ENCODE data around the gene ZFAND2B. TPM values are rescaled to one million over a fixed set of nuclear protein-coding genes. Genes with fewer than 3 reads are reported as not detected.

The ZFAND2B gene
- total RNA-seq, 1 experiment from 2014 or later: 61.0 TPM

DNA sequence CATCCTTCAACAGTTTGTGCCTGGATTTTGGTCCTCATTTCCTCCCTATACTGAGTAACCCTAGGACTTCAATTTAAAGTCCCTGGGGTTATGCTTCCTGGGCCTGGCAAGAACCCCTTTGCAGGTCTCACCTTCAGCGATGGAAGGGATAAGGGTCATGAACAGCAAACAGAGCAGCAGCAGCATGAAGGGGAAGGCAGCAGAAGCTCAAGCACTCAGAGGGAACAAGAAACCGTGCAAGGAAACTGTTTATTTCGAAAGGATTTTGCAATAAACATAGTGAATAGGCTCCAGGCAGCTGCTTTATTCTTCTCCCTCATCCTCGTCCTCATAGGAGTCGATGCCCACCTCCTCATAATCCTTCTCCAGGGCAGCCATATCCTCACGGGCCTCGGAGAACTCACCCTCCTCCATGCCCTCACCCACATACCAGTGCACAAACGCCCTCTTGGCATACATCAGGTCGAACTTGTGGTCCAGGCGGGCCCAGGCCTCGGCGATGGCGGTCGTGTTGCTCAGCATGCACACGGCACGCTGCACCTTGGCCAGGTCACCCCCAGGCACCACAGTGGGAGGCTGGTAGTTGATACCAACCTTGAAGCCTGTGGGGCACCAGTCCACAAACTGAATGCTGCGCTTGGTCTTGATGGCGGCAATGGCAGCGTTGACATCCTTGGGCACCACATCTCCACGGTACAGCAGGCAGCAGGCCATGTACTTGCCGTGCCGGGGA lies 43.6 kb downstream of the ZFAND2B start:
- Mint-ChIP-seq H3K9me3 (ENCODE audit: unreplicated experiment) (no peaks in the 10 kb centered on the region), H3K27me3 (ENCODE audit: insufficient read depth, unreplicated experiment) (no peaks in the 10 kb centered on the region), H3K4me3 (ENCODE audit: unreplicated experiment) (peak overlapping the region; percentile 64), H3K36me3 (ENCODE audit: insufficient read depth, unreplicated experiment) (peaks cover 64% of the 10 kb centered on the region), H3K4me1 (ENCODE audit: insufficient read depth, unreplicated experiment) (peaks cover 42% of the 10 kb centered on the region), H3K27ac (ENCODE audit: low read depth, unreplicated experiment) (peak overlapping the region; percentile 86)
- TF ChIP-seq, protein P1, sequence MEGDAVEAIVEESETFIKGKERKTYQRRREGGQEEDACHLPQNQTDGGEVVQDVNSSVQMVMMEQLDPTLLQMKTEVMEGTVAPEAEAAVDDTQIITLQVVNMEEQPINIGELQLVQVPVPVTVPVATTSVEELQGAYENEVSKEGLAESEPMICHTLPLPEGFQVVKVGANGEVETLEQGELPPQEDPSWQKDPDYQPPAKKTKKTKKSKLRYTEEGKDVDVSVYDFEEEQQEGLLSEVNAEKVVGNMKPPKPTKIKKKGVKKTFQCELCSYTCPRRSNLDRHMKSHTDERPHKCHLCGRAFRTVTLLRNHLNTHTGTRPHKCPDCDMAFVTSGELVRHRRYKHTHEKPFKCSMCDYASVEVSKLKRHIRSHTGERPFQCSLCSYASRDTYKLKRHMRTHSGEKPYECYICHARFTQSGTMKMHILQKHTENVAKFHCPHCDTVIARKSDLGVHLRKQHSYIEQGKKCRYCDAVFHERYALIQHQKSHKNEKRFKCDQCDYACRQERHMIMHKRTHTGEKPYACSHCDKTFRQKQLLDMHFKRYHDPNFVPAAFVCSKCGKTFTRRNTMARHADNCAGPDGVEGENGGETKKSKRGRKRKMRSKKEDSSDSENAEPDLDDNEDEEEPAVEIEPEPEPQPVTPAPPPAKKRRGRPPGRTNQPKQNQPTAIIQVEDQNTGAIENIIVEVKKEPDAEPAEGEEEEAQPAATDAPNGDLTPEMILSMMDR (IDR thresholded peaks at IDR 0.05; ENCODE audit: unreplicated experiment): no peak
- POLR2A ChIA-PET: interaction anchor here (0.5 to 14.1 kb wide), 18 partner anchors 10 to 1031 kb away, joined by 3 to 401 read pairs (median 6); partner anchors contain the start of genes ABCB6, ANKZF1, ATG9A and CNPPD1
- DNase-seq (ENCODE audit: unreplicated experiment): no peak
- intact Hi-C loops (cut with micrococcal nuclease): no loop called here
- CTCF ChIA-PET: interaction anchor here (1.0 to 10.3 kb wide), 9 partner anchors 12 to 90 kb away, joined by 3 to 123 read pairs (median 4); partner anchors contain the start of genes ANKZF1, ATG9A, CNPPD1 and DNAJB2
- BruUV-seq (replicated peaks): no TSS peak

- BruUV-seq (replicated peaks): no TSS peak
- intact Hi-C loops (cut with micrococcal nuclease): loop anchor here (2.0 kb wide), 2 partner anchors 33 to 75 kb away; partner anchors contain the start of genes ABCB6 and CNPPD1
- ChIA-PET POLR2A (interaction anchor here (0.9 to 14.1 kb wide), 10 partner anchors 18 to 75 kb away, joined by 3 to 401 read pairs (median 24); partner anchors contain the start of genes ABCB6, ANKZF1, ATG9A and CNPPD1), CTCF (interaction anchor here (0.6 to 10.3 kb wide), 8 partner anchors 22 to 81 kb away, joined by 3 to 123 read pairs (median 4); no protein-coding TSS in a partner anchor)
- peak overlapping the region; percentile 51 for H3K27ac Mint-ChIP-seq (ENCODE audit: low read depth, unreplicated experiment)
- H3K4me3 Mint-ChIP-seq (ENCODE audit: unreplicated experiment): peak overlapping the region; percentile 91
- no peaks in the 10 kb centered on the region for H3K9me3 Mint-ChIP-seq (ENCODE audit: unreplicated experiment)
- peaks cover 42% of the 10 kb centered on the region for H3K4me1 Mint-ChIP-seq (ENCODE audit: insufficient read depth, unreplicated experiment)
- TF ChIP-seq, protein P1 (IDR thresholded peaks at IDR 0.05; ENCODE audit: unreplicated experiment): no peak
- H3K27me3 Mint-ChIP-seq (ENCODE audit: insufficient read depth, unreplicated experiment): no peaks in the 10 kb centered on the region
- peaks cover 56% of the 10 kb centered on the region for H3K36me3 Mint-ChIP-seq (ENCODE audit: insufficient read depth, unreplicated experiment)
- DNase-seq (ENCODE audit: unreplicated experiment): no peak
Measured at GRCh38 chr2:219251656-219252055, 45.1 kb downstream of the ZFAND2B start.

DNA sequence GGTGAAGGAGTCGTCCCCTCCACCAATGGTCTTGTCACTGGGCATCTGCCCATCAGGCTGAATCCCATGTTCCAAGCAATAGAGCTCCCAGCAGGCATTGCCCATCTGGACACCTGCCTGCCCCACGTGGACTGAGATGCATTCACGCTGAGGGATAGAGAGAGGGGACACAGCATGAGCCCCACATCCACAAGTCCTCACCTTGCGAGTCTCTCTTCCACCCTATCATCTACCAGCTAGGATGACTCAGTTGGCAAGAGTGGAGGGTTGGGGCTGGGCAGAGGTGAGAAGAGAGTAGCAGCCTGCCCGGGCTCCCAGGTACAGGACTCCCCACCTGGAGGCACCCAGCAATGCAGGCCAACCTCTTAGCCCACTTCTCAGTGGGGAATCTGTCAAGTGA lies 45.5 kb downstream of the ZFAND2B start:
- TF ChIP-seq, protein P1 (IDR thresholded peaks at IDR 0.05; ENCODE audit: unreplicated experiment): no peak
- peak overlapping the region; percentile 91 for H3K4me3 Mint-ChIP-seq (ENCODE audit: unreplicated experiment)
- peak; percentile 77 for DNase-seq (ENCODE audit: unreplicated experiment)
- H3K9me3 Mint-ChIP-seq (ENCODE audit: unreplicated experiment): no peaks in the 10 kb centered on the region
- POLR2A ChIA-PET: interaction anchor here (0.9 to 14.1 kb wide), 11 partner anchors 18 to 93 kb away, joined by 3 to 401 read pairs (median 21); partner anchors contain the start of genes ABCB6, ANKZF1, ATG9A and CNPPD1
- BruUV-seq (replicated peaks): no TSS peak
- intact Hi-C loops (cut with micrococcal nuclease): loop anchor here (2.0 kb wide), 2 partner anchors 33 to 75 kb away; partner anchors contain the start of genes ABCB6 and CNPPD1
- H3K27me3 Mint-ChIP-seq (ENCODE audit: insufficient read depth, unreplicated experiment): no peaks in the 10 kb centered on the region
- H3K36me3 Mint-ChIP-seq (ENCODE audit: insufficient read depth, unreplicated experiment): peaks cover 52% of the 10 kb centered on the region
- CTCF ChIA-PET: interaction anchor here (0.6 to 10.3 kb wide), 9 partner anchors 22 to 95 kb away, joined by 3 to 123 read pairs (median 3); no protein-coding TSS in a partner anchor
- peak overlapping the region; percentile 51 for H3K27ac Mint-ChIP-seq (ENCODE audit: low read depth, unreplicated experiment)
- peaks cover 42% of the 10 kb centered on the region for H3K4me1 Mint-ChIP-seq (ENCODE audit: insufficient read depth, unreplicated experiment)

DNA sequence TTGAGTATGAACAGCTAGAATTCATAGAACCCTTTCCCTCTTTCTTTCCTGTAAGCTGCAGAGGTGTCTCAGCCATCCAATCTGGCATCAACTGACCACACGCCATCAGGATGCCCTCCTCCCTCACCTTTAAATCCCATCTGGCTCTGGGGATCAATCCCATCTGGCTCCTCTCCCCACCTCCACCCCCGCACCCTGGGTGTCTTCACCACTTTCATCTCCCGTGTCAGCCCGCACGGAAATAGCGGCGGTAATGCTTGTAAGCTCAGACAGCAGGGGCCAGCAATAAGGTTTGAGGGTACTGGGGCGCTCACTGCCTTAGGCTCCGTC lies 46.0 kb downstream of the ZFAND2B start:
- TF ChIP-seq, protein P1 (IDR thresholded peaks at IDR 0.05; ENCODE audit: unreplicated experiment): no peak
- H3K27me3 Mint-ChIP-seq (ENCODE audit: insufficient read depth, unreplicated experiment): no peaks in the 10 kb centered on the region
- BruUV-seq (replicated peaks): no TSS peak
- H3K9me3 Mint-ChIP-seq (ENCODE audit: unreplicated experiment): no peaks in the 10 kb centered on the region
- ChIA-PET CTCF (interaction anchor here (0.6 to 10.3 kb wide), 7 partner anchors 22 to 271 kb away, joined by 3 to 123 read pairs (median 4); no protein-coding TSS in a partner anchor), POLR2A (interaction anchor here (0.6 to 14.1 kb wide), 16 partner anchors 7 to 558 kb away, joined by 3 to 401 read pairs (median 15); partner anchors contain the start of genes ABCB6, ANKZF1, ATG9A and CNPPD1)
- peak overlapping the region; percentile 51 for H3K27ac Mint-ChIP-seq (ENCODE audit: low read depth, unreplicated experiment)
- H3K4me1 Mint-ChIP-seq (ENCODE audit: insufficient read depth, unreplicated experiment): peaks cover 42% of the 10 kb centered on the region
- peak overlapping the region; percentile 91 for H3K4me3 Mint-ChIP-seq (ENCODE audit: unreplicated experiment)
- peaks cover 48% of the 10 kb centered on the region for H3K36me3 Mint-ChIP-seq (ENCODE audit: insufficient read depth, unreplicated experiment)
- DNase-seq (ENCODE audit: unreplicated experiment): peak; percentile 45
- intact Hi-C loops (cut with micrococcal nuclease): loop anchor here (2.0 kb wide), 2 partner anchors 34 to 76 kb away; partner anchors contain the start of genes ABCB6 and CNPPD1
